ENCODE data around the gene GDPD5. TPM values are rescaled to one million over a fixed set of nuclear protein-coding genes. Genes with fewer than 3 reads are reported as not detected.
A peak's percentile ranks its signal among the peaks of the same experiment; 100 is the strongest.

Gene GDPD5
- polyA plus RNA-seq, 3 donors: 4.9 to 39.0 (median 7.6) TPM

- Histone ChIP-seq H3K9me3 (replicated peaks in 1 of 2; ENCODE audit: control insufficient read depth in 1 of 2, insufficient read depth in 1 of 2, low read length in 2 of 2) (no peaks in the 10 kb centered on the region), H3K4me3 (replicated peaks in 1 of 3; ENCODE audit: low read depth in 2 of 3, low read length in 3 of 3) (no peak overlapping the region), H3K9ac (ENCODE audit: insufficient read depth, low read length, poor library complexity, severe bottlenecking) (no peak overlapping the region), H3K36me3 (replicated peaks in 1 of 2; ENCODE audit: control insufficient read depth in 1 of 2, insufficient read depth in 2 of 2, low read length in 2 of 2) (no peaks in the 10 kb centered on the region), H2AFZ (ENCODE audit: insufficient read depth, low read depth, low read length, poor library complexity, severe bottlenecking) (no peak overlapping the region), H4K20me1 (ENCODE audit: insufficient read depth, low read length) (peaks cover 5% of the 10 kb centered on the region), H3K4me2 (replicated peaks; ENCODE audit: extremely low read depth, low read length, poor library complexity, severe bottlenecking) (no peak overlapping the region), H3K79me2 (ENCODE audit: insufficient read depth, low read length) (no peaks in the 10 kb centered on the region), H3K4me1 (ENCODE audit: control insufficient read depth in 1 of 2, insufficient read depth in 2 of 2, low read length in 2 of 2) (peaks cover 11 to 14% of the 10 kb centered on the region in 2 donors), H3K27me3 (ENCODE audit: control insufficient read depth in 2 of 2, insufficient read depth in 2 of 2, low read length in 2 of 2) (no peaks in the 10 kb centered on the region), H3K27ac (ENCODE audit: low read depth in 1 of 2, low read length in 2 of 2) (no peak overlapping the region)
- Mint-ChIP-seq H3K4me1 (peaks cover 4% of the 10 kb centered on the region), H3K9me3 (no peaks in the 10 kb centered on the region), H3K36me3 (no peaks in the 10 kb centered on the region), H3K27ac (no peak overlapping the region), H3K27me3 (ENCODE audit: low read depth in 3 of 3) (peaks cover 2 to 5% (median 4%) of the 10 kb centered on the region in 3 donors), H3K4me3 (no peak overlapping the region)
- no peak for TF ChIP-seq CTCF (IDR thresholded peaks at IDR 0.05)
- WGBS (ENCODE audit: insufficient coverage): 100% methylated on average over 1 of the region's 11 CpGs
- no peak for DNase-seq
- intact Hi-C loops (cut with micrococcal nuclease): loop anchor here (2.0 kb wide), 1 partner anchor 144 kb away; no protein-coding TSS in a partner anchor
Measured at GRCh38 chr11:75389276-75389605, 136.5 kb downstream of the GDPD5 start.

- Histone ChIP-seq H3K4me3 (replicated peaks in 1 of 3; ENCODE audit: low read depth in 2 of 3, low read length in 3 of 3) (no peak overlapping the region), H3K9ac (ENCODE audit: insufficient read depth, low read length, poor library complexity, severe bottlenecking) (no peak overlapping the region), H2AFZ (ENCODE audit: insufficient read depth, low read depth, low read length, poor library complexity, severe bottlenecking) (no peak overlapping the region), H3K36me3 (replicated peaks in 1 of 2; ENCODE audit: control insufficient read depth in 1 of 2, insufficient read depth in 2 of 2, low read length in 2 of 2) (no peaks in the 10 kb centered on the region), H3K9me3 (replicated peaks in 1 of 2; ENCODE audit: control insufficient read depth in 1 of 2, insufficient read depth in 1 of 2, low read length in 2 of 2) (no peaks in the 10 kb centered on the region), H3K4me1 (ENCODE audit: control insufficient read depth in 1 of 2, insufficient read depth in 2 of 2, low read length in 2 of 2) (peaks cover 17 to 20% of the 10 kb centered on the region in 2 donors), H3K79me2 (ENCODE audit: insufficient read depth, low read length) (no peaks in the 10 kb centered on the region), H4K20me1 (ENCODE audit: insufficient read depth, low read length) (peaks cover 5% of the 10 kb centered on the region), H3K4me2 (replicated peaks; ENCODE audit: extremely low read depth, low read length, poor library complexity, severe bottlenecking) (no peak overlapping the region), H3K27me3 (ENCODE audit: control insufficient read depth in 2 of 2, insufficient read depth in 2 of 2, low read length in 2 of 2) (no peaks in the 10 kb centered on the region), H3K27ac (ENCODE audit: low read depth in 1 of 2, low read length in 2 of 2) (no peak overlapping the region)
- peak; percentile 81 for TF ChIP-seq CTCF (IDR thresholded peaks at IDR 0.05)
- no peak overlapping the region for H3K4me3 Mint-ChIP-seq
- no peaks in the 10 kb centered on the region for H3K36me3 Mint-ChIP-seq
- 33% methylated on average over 8 of the region's 9 CpGs for WGBS (ENCODE audit: insufficient coverage)
- no peaks in the 10 kb centered on the region for H3K9me3 Mint-ChIP-seq
- intact Hi-C loops (cut with micrococcal nuclease): loop anchor here (2.0 kb wide), 1 partner anchor 144 kb away; no protein-coding TSS in a partner anchor
- H3K4me1 Mint-ChIP-seq: peaks cover 10% of the 10 kb centered on the region
- no peak overlapping the region for H3K27ac Mint-ChIP-seq
- peaks cover 2 to 5% (median 4%) of the 10 kb centered on the region in 3 donors for H3K27me3 Mint-ChIP-seq (ENCODE audit: low read depth in 3 of 3)
- peak; percentile 70 to 75 (median 75) for DNase-seq
Measured at GRCh38 chr11:75388386-75389275, 137.1 kb downstream of the GDPD5 start.
